Cardiac fibroblast (primary cell): ENCODE data around the gene CDKAL1.
A peak's percentile ranks its signal among the peaks of the same experiment; 100 is the strongest.

ENCODE experiments used
- DNase-seq, 2 donors: peaks; one replicate each; pipeline versions ENCODE4 v3.0.0 to v3.0.0-alpha.2; 2010; ENCODE audit warnings: low read depth in 2 of 2
- H3K4me3 ChIP-seq, 2 donors: replicated peaks in 1 of 2; 1 replicate in 1 of 2; 2 replicates in 1 of 2; pipeline ENCODE4 v1.5.1; 2011; ENCODE audit warnings: low read depth in 2 of 2, low read length in 2 of 2, mild to moderate bottlenecking in 2 of 2, moderate library complexity in 1 of 2
- CTCF ChIP-seq: IDR thresholded peaks from one replicate; pipeline ENCODE4 v1.5.1; 2011; ENCODE audit warnings: low read depth, mild to moderate bottlenecking, low read length, inconsistent platforms

CDKAL1 gene

GRCh38 chr6:21131406-21131805, 597.1 kb downstream of the CDKAL1 start:
- no peak for DNase-seq
- no peak overlapping the region for H3K4me3 ChIP-seq
- TF ChIP-seq CTCF = no peak

- no peak for DNase-seq
- no peak for TF ChIP-seq CTCF
- H3K4me3 ChIP-seq = no peak overlapping the region
These were observed 598.2 kb downstream of the CDKAL1 start for GRCh38 chr6:21132446-21132845.

GRCh38 chr6:21132856-21133838, 598.9 kb downstream of the CDKAL1 start:
- DNase-seq = peak; percentile 11 to 18
- H3K4me3 ChIP-seq = no peak overlapping the region
- TF ChIP-seq CTCF = no peak

GRCh38 chr6:21133901-21134300, 599.6 kb downstream of the CDKAL1 start:
- no peak overlapping the region for H3K4me3 ChIP-seq
- TF ChIP-seq CTCF = no peak
- no peak for DNase-seq

- TF ChIP-seq CTCF = no peak
- H3K4me3 ChIP-seq = no peak overlapping the region
- DNase-seq = no peak
These were observed 600.1 kb downstream of the CDKAL1 start for GRCh38 chr6:21134356-21134755.

GRCh38 chr6:21135484-21136013, 601.3 kb downstream of the CDKAL1 start:
- TF ChIP-seq CTCF = no peak

More at GRCh38 chr6:21135484-21136013, 601.3 kb downstream of the CDKAL1 start:
- no peak for DNase-seq
- no peak overlapping the region for H3K4me3 ChIP-seq
